ENCODE data around the gene TUBGCP5.
A peak's percentile ranks its signal among the peaks of the same experiment; 100 is the strongest.

The TUBGCP5 gene

DNA sequence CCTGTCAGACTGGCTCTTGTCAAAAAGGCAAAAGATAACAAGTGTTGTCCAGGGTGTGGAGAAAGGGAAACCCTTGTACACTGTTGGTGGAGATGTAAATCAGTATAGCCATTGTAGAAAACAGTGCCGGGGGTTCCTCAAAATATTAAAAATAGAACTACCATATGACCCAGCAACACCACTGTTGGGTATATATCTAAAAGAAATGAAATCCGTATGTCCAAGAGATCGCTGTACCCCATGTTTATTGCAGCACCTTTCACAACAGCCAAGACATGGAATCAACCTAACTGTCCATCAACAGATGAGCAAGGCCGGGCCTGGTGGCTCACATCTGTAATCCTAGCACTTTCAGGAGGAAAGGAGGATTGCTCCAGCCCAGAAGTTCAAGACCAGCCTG is 65.4 kb downstream of the TUBGCP5 start:
- no peak for DNase-seq

DNA sequence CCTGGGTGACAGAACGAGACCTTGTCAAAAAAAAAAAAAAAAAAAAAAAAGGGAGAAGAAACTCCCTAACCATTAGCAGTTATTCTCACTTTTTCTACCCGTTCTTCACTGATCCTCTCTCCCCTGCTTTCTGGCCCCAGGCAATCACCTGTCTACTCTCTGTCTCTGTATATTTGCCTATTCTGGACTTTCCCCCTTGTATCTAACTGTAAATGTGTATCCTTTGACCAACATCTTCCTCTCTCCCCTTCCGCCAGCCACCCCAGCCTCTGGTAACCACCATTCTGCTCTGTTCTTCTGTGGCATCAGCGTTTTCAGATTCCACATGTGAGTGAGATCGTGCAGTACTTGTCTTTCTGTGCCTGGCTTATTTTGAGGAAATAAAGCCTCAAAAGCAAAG is 66.1 kb downstream of the TUBGCP5 start:
- DNase-seq = no peak

DNA sequence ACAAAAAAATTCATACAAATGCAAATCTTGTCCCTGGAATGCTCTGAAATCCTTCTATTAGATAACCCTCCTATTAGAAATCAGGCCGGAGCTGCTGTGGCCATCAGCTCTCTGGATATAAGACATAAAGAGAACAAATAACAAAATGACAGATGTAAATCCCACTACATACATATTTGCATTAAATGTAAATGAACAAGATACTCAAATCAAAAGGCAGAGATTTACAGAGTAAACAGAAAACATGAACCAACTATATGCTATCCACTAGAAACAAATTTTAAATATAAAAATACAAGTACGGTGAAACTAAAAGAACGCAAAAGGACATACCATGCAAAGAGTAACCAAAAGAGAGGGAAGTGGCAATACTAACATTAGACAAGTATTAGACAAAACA is 69.9 kb downstream of the TUBGCP5 start:
- DNase-seq = no peak

DNA sequence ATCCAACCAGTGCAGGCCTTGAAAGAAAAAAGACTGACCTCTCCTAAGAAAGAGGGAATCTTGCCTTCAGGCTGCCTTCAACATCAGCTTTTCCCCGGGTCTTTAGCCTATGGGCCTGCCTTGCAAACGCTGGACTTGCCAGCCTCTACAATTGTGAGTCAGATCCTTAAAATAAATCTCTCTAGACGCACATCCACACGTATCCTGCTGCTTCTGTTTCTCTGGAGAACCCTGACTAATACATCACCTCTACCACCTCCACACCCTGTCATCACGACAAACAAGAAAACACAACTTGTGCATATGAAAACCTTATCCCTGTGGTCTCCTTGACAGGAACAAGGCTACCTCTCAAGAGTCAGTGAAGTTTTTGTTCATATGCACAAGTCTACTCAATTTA is 71.0 kb downstream of the TUBGCP5 start:
- DNase-seq = no peak

DNA sequence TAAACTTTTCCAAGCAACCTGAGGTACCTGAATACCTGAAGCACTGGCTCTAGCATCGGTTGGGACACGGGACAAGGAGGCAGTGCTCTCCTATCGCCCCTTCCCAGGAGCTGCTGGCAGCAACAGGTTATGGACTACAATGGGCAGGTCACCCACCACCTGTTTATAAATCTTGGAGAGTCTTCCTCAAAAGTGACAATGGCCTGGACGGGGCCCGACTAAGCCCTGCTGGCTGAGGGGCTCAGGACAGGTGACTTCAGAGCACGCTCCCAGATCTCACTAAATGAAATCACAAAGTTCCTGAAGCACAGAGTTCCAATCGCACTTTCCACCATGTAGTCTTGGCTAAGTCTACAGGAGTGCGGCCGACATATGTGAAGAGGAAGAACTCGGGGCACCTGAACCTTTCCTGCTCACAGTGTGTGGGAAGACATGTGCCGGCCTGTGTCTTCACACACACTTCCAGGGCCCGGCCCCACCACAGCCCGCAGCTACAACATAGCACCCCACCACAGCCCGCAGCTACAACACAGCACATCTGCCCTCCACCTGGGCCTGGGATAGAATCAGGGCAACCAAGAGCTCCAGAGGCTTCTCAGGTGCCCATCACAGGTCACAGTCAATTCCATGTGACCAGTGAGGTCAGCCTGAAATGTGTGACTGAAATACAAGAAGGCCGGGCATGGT is 72.1 kb downstream of the TUBGCP5 start:
- no peak for DNase-seq

DNA sequence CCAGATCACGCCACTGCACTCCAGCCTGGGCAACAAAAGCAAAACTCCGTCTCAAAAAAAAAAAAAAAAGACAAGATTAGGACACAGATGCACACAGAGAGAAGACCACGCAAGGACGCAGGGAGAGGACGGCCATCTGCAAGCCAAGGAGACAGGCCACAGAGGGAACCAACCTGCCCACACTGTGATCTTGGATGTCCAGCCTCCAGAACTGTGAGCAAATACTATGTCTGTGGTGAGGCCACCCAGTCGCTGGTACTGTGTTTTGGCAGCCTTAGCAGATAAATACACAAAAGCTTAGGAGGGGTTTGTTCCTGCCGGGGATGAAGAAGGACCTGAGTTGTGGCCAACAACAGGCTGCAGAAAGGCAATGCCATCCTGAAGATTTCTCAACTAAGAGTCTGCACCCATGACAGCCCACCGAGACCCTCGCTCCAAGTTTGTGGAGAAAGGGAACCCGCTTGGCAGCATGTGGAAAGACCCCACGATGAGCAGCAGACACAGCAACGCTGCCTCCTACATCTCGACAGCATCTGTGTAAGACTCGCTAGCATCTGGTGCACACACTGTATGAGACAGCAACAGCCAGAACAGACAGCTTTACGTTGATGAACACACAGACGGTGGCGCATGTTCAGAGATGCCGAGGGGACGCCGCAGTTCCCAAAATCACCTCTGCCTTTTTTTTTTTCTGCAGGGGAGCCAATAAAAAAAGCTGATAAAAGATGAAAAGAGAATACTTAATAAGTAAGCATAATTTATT is 72.9 kb downstream of the TUBGCP5 start:
- DNase-seq = no peak

DNA sequence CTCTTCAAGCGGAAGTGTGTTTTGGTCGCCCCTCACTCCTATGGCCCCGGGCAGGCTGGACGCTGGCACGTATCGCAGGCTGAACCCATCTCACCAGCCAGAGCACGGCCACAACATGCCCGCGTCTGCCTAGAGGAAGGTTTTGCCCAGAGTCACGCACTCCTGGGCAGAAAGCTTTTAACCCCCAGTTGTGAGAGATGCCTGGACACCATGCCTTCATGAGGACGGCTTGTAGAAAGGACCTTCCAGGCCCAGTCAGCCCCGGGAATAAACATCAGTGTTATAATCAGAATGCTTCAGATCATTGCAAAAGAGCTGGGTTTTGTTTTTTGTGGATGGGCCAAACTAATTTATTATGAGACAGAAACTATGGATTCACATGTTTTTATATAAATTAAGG is 75.7 kb downstream of the TUBGCP5 start:
- no peak for DNase-seq

DNA sequence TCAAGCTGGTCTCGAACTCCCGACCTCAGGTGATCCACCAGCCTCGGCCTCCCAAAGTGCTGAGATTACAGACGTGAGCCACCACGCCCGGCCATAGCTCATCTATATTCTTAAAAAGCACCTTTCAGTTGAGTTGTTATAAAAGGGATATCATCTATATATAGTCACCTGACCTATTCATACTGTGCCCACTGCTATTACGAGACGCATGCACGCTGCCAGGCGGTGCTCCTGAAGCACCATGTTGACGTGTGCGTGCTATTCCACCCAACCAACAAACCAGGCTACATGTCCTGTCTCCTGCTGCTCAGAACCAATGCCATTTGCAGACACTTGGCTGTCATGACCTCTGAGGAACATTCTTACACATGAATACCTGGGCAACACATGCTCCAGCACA is 76.8 kb downstream of the TUBGCP5 start:
- no peak for DNase-seq

DNA sequence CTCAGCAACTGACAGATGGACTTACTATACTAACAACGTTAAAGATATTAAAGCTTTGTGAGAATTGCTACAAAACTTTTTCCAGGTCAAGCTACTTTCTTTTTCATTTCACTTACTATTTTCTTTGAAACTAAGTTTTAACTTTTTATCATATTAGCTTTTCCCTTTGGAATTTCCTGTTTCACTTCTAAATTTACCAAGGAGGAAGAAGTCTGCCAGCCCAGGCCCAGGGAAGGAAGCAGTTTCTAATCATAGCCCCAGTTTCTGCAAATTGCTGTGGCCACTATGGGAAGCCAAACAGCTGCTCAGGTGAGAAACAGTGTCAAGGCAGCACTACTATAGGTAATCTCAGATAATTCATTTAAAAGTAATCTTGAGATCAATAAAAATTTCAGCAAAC is 77.6 kb downstream of the TUBGCP5 start:
- DNase-seq = no peak

DNA sequence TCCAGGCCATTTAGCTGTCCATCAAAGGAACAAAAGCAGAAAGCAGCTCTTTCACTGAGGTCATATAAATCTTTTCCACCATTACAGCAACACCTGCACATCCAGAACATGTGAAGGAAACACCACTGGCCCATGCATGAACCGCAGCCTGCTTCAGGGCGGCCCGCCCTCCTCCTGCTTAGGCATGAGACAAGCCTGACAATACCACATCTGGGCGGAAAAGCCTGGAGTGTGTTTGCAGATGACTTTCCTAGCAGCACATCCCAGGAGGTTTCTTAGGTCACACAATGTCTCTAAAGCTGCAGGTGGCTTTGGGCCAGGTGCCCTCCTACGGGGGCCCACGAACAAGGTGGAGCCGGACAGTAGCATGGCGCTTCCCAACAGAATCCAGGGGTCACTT is 78.8 kb downstream of the TUBGCP5 start:
- DNase-seq = no peak

DNA sequence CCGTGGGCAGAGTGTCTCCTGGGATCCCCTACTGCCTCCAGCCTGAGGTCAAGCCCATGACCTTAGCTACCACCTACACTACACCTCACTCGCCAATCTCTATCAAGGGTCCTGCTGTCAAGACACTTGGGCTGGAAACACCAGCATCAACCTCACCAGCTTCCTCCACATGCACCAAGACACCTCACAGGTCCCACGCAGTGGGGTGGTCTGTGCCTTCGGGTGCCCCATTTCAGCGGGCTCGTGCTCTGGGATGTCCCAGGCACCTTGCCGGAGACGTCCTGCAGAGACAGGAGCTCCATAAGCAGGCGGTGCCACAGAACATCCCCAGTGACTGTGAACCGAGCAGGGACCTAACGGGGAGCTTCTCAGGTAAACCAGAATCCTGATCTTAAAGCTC is 79.2 kb downstream of the TUBGCP5 start:
- no peak for DNase-seq

DNA sequence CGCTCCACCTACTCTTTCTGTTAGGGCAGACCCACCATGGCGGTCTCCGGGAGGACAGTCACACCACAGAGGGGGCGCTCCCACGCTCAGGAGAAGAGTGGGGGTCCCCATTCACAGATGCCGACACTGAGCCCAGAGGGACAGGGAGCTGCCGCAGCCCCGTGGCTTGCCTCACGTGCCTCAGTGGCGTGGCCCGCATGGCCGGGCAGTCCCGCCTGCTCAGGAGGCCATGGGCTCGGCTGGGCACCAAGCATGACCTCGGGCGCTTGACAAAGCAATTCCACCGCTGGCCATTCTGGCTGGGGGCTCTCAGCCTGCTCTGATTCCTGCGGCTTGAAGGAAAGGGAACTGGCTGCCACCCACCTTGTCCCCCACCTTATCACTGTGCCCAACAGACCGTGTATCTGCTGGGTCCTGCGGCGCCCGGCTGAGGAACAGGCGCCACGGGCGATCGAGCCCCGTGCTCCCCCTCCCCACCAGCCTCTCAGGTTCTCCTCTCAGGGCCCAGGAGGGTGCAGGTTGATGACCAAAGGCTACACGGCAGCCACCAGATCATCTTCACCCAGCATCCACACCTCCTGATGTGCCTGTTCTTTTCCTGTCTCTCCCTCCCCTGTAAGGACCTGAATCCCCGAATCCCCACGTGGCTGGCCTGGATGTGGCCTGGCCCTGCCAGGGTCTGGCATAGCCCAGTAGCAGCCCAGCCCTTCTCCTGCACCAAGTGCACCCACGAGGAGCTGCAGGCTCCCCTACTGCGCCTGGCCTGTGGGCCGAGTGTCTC is 79.9 kb downstream of the TUBGCP5 start:
- no peak for DNase-seq

DNA sequence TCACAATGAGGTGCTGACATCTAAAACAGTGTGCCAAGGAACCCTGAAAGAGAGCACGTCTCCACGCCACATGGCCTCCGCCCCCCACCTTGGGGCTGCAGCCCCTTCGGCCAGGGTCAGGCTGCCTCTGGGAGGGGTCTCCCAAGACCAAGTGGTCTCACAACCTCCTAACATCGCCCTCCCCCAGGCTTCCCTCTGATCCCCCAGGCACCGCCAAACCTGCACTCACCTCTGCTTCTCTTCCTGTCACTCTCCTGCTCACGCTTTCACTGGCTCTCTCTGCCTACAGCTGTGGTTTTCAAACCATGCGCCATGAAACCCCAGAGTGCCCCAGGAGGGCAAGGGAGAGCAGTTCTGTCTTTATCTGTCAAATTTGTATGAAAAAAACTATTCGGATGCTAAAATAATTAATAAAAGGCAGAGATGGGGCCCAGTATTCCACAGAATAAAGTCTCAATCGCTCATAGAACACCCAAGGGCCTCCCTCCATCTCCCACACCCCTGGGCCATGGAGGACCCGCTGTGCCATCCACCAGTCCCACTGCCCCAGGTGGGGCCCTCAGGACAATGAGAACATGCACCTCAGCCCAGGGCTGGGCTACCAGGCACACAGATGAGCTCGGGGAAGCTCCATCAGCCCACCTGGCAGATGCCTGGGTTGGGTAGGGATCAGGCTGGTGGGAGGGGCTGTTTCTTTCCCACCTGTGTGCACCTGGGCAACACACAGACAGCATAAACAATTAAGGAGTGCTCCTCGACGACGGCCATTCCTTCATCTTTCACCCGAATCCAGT is 80.7 kb downstream of the TUBGCP5 start:
- no peak for DNase-seq

DNA sequence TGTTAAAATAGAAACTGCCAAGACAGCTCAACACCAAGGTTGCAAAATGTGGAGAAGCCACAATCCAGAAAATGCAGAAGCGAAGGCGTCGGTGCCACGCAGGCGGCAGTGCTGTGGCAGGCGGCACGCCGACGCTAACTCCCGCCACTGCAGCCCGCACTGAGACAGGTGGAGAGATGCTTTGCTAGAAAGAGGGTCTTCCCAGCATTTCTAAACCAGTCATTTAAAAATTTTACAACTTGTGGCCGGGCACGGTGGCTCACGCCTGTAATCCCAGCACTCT is 82.5 kb downstream of the TUBGCP5 start:
- DNase-seq = no peak

DNA sequence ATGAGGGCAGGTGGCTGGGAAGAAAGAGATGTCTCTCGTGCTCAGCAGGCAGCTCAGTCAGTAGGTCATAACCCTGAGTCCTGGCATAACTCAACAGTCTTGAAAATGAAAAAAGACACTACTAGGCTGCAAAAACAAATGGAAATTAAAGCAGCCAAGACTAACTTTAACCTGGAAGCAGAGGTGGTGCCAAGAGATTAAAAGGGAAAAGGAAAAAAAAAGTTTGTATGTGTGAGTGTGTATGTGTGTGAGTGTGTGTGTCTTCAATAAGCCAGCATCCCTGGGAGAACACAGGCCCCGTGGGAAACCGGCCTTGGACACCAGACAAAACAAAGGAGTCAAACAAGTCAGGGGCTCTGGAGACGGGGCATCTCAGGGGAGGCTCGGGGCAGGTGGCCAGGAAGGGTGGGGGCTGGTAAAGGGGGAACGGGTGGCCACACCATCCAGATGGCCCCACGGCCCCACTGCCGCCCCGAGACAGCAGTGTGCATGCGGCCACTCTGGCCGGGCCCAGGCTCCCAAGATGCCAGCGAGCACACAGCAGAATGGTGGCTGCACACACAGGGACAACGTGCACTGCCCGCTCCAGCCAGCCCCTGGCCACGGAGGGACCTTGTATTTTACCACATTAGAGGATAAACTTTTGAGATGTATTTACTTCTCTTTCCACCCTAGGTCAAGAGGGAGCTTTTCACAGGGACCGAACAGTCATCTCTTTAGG is 83.0 kb downstream of the TUBGCP5 start:
- DNase-seq = no peak

DNA sequence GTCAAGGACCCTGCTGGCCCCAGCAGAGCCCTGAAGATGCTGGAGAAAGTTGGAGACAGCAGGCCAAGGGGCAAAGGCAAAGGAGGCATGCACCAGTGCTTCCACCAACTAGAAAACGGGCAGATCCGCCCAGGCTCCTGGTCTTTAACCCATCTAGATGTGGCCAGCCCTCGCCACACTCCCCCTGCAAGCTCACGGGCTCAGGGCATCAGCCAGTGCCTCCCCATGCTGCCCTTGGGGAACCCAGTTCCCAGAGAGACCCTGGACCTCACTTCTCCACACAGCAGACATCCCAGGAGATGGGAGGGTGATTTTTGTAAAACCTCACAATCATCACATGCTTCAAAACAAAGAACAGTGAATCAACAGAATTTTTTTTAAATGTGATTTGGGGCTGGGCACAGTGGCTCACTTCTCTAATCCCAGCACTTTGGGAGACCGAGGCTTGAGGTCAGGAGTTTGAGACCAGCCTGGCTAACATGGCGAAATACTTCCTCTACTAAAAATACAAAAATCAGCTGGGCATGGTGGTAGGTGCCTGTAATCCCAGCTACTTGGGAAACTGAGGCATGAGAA is 83.7 kb downstream of the TUBGCP5 start:
- no peak for DNase-seq

DNA sequence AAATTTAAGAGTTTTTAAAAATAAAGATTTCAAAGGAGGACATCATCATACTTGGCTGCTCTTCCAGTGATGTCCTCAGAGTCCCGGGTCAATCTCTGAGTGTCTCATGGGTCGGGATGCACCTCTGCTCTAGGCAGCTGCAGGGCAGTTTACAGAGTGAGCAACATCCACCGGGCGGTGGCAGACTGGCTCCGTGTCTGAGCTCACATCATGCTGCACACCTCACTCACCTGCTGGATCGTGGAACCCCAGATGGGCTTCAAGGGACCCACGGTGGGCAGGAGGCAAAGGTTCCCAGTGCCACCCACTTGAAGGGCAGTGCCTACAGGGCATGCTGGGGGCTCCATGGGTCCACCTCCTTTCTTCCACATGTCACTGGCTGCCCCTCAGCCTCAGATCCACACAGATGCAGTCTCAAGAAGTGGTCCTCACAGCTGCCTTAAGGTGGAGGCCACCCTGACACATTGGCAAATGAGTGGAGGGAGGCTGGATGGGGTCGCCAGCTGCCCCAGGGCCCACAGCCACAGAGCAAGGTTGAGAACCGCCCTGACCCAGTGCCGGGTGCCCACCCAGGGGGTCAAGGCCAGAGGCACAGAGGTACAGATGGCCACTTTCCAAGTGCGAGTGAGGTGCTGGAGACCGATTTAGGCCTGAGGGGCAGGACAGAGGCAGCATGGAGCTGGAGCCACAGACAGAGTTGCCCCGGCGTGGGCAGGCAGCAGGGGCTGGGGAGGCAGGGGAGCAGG is 84.4 kb downstream of the TUBGCP5 start:
- DNase-seq = no peak

DNA sequence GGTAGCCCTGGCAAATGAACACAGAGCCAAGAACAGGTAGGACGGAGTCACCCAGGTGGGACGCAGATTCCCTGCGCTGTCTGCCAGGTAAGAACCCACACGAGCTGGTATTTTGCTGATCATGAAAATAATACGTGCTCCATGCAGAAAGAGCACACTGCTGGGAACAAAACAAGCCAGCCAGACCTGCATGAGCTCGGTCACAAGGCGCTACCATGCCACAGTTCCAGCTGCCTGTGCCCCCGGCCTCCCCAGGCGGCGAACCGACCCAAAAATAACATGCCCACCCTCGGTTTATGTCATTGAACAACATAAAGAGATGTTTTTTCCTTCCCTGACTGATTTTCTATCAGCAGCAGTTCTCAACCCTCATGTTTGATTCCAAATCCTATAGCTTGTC is 85.0 kb downstream of the TUBGCP5 start:
- DNase-seq = no peak

DNA sequence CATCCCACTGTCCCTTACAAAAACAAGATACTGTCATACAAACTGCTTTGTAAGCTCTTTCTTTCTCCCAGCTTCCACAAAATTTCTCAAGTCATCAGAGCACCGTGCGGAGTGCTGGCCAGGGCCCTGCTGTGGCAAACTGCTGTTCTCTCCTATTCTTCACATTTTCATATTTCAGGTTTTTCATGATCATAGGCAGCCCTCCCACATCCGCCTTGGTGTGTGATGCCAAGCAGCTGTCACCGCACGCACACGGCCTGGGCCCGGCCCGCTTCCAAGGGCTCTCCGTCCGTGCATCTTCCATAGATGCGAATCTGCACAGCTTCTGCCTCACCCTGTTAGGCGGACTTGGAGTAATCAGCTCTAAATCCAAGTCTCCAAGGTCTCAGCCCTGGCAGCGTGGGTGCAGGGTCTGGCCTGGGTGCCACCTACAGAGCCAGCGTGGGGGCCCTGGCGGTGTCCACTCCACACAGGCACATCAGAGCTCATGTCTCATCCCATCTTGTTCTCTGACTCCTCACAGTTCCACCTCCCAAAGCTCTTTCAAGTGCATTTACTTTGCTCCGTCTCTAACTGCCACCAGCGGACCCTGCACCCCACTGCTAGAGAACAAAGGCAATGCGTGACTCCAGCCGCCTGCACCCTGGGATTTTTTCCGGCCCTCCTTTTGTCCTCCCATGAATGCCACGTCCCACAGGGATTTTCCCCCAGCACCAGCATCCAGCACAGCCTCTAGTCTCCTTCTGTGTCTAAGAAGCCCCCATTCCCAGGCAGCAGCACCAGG is 86.4 kb downstream of the TUBGCP5 start:
- DNase-seq = peak; percentile 56

DNA sequence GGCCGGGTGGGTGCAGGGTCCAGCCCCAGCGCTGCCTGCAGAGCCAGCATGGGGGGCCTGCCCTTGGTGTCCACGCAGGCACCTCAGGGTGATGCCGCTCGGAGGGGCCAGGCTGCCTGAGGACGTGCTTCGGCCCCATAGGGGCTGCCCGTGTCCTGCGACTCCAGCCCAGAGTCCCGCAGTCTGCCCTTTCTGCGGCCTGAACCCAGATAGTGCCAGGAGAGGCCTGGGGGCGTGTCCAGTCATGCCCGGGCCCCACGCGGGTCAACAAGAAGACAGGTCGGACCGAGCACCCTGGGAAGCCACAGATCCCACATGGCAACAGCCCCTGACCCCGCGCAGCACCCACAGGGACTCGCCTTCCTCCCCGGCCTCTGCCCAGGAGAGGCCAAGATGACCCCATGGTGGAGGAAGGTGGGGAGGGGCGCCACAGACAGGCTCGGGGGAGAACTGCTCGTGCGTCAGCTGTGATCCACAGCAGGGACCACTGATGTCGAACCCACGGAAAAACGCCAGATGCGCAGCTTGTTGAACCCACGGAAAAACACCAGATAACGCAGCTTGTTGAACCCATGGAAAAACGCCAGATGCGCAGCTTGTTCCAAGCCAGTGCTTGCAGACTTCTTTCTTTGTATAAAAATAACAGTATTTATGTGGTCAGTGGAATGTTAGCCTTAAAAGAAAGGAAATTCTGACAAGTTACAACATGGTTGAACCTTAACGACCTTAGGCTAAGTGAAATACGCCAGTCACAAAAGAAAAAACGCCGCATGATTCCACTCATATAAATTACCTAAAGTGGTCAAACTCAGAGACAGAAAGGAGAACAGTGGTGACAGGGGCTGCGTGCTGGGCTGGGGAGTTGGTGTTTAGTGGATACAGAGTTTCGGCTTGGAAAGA is 87.7 kb downstream of the TUBGCP5 start:
- no peak for DNase-seq
